GM12878 (cell line): Measurements from ENCODE around the gene OR2F2. TPM values are rescaled to one million over a fixed set of nuclear protein-coding genes. Genes with fewer than 3 reads are reported as not detected.

Source experiments
- ATAC-seq: fragments of 200-7000 bp; cut with Tn5 transposase; 3 replicates; pipeline ENCODE4 v1.9.1; 2020; ENCODE audit warnings: mild to moderate bottlenecking, moderate library complexity
- BruUV-seq: library from RNA; stranded (reverse); fragments of 400-500 nt; replicated peaks from 2 replicates; lab custom pipeline; 2021; lab: Mats Ljungman, UMichigan
- CTCF ChIA-PET: fragments of 300-600 bp; sonication (Branson Sonifier 250); formaldehyde crosslinking; extraction: SDS; loops from one replicate; lab custom pipeline; 2021; ENCODE audit warnings: inconsistent platforms; lab: Yijun Ruan, JAX
- POLR2A ChIA-PET: fragments of 350-600 bp; formaldehyde crosslinking; extraction: SDS; loops from one replicate; lab custom pipeline; 2021; ENCODE audit warnings: inconsistent platforms; lab: Charles Lee
- RAD21 ChIA-PET: fragments of 300-600 bp; sonication (Branson Sonifier 250); formaldehyde crosslinking; loops from one replicate; lab custom pipeline; 2023; ENCODE audit warnings: antibody characterized with exemption; ENCODE audit not compliant: unreplicated experiment; lab: Charles Lee
- SMC1A ChIA-PET: fragments of 300-600 bp; sonication (Branson Sonifier 250); formaldehyde crosslinking; loops from one replicate; lab custom pipeline; 2023; ENCODE audit not compliant: unreplicated experiment, uncharacterized antibody; lab: Charles Lee
- DNase-seq: peaks from one replicate; pipeline ENCODE4 v3.0.0-alpha.2; 2011; ENCODE audit warnings: low read depth, low spot score
- FAIRE-seq: peaks from 3 replicates; lab custom pipeline; 2011; peaks lifted over from hg19 to GRCh38; lab: Jason Lieb, UNC
- H2AFZ ChIP-seq: 2 replicates; pipeline ENCODE4 v1.6.0; 2011; ENCODE audit warnings: low read depth, low read length, control low read depth; ENCODE audit not compliant: control insufficient read depth
- H3K27ac ChIP-seq: 2 replicates; pipeline ENCODE4 v1.5.1; 2011; ENCODE audit warnings: control low read depth; ENCODE audit not compliant: control insufficient read depth, insufficient read depth
- H3K27me3 ChIP-seq, 2 experiments: replicated peaks in 1 of 2; 2 replicates each; pipeline versions ENCODE4 v1.6.0 to v1.6.1; 2011; ENCODE audit warnings: low read length in 1 of 2; ENCODE audit not compliant: control insufficient read depth in 2 of 2, insufficient read depth in 2 of 2
- H3K36me3 ChIP-seq, 2 experiments: 2 replicates each; pipeline ENCODE4 v1.5.1; 2011; ENCODE audit warnings: low read length in 1 of 2; ENCODE audit not compliant: control insufficient read depth in 2 of 2, insufficient read depth in 2 of 2
- H3K4me1 ChIP-seq: 2 replicates; pipeline ENCODE4 v1.6.1; 2011; ENCODE audit warnings: mild to moderate bottlenecking, low read length, moderate library complexity, mixed read lengths; ENCODE audit not compliant: control insufficient read depth, insufficient read depth
- H3K4me2 ChIP-seq: 2 replicates; pipeline ENCODE4 v1.6.0; 2011; ENCODE audit warnings: control low read depth; ENCODE audit not compliant: control insufficient read depth, insufficient read depth
- H3K4me3 ChIP-seq: fragments of 200-600 bp; sonication (generic); 2 replicates; pipeline ENCODE4 v1.5.1; 2016
- H3K79me2 ChIP-seq: 2 replicates; pipeline ENCODE4 v1.6.0; 2011; ENCODE audit warnings: low read length; ENCODE audit not compliant: control insufficient read depth, insufficient read depth
- H3K9ac ChIP-seq: 2 replicates; pipeline ENCODE4 v1.8.0; 2011; ENCODE audit warnings: low read length, control low read depth, mixed read lengths; ENCODE audit not compliant: control insufficient read depth, insufficient read depth
- H3K9me3 ChIP-seq: replicated peaks from 3 replicates; pipeline ENCODE4 v1.5.1; 2011; ENCODE audit warnings: mild to moderate bottlenecking, low read length; ENCODE audit not compliant: control insufficient read depth, insufficient read depth
- H4K20me1 ChIP-seq: 2 replicates; pipeline ENCODE4 v1.6.0; 2011; ENCODE audit not compliant: control insufficient read depth, insufficient read depth
- BCL11A ChIP-seq: IDR thresholded peaks from 2 replicates; pipeline ENCODE4 v1.6.1; 2011; ENCODE audit warnings: low read depth, low read length
- CREM ChIP-seq: IDR thresholded peaks from 2 replicates; pipeline ENCODE4 v1.6.1; 2014; ENCODE audit warnings: antibody characterized with exemption, low read depth
- KDM1A ChIP-seq: fragments of 200-600 bp; sonication (generic); IDR thresholded peaks from 2 replicates; pipeline ENCODE4 v1.6.1; 2016; ENCODE audit warnings: borderline replicate concordance
- MAX ChIP-seq: IDR thresholded peaks from 2 replicates; pipeline ENCODE4 v1.6.1; 2012; ENCODE audit warnings: low read depth, low read length, improper control_type of control experiment
- NR2C1 ChIP-seq: fragments of 450-650 bp; IDR thresholded peaks from 2 replicates; pipeline ENCODE4 v1.6.1; 2017; ENCODE audit warnings: antibody characterized with exemption, mild to moderate bottlenecking, moderate library complexity
- POLR2AphosphoS5 ChIP-seq: IDR thresholded peaks from 2 replicates; pipeline ENCODE4 v1.6.1; 2011; ENCODE audit warnings: mild to moderate bottlenecking, low read length, inconsistent platforms
- RAD21 ChIP-seq: IDR thresholded peaks from 2 replicates; pipeline ENCODE4 v1.6.1; 2011; ENCODE audit warnings: mild to moderate bottlenecking, low read depth, low read length, moderate library complexity; ENCODE audit not compliant: insufficient read depth
- RFX5 ChIP-seq: IDR thresholded peaks from 2 replicates; pipeline ENCODE4 v1.6.1; 2011; ENCODE audit warnings: low read depth, low read length, improper control_type of control experiment
- STAT3 ChIP-seq: IDR thresholded peaks from 2 replicates; pipeline ENCODE4 v1.6.1; 2011; ENCODE audit warnings: low read depth, low read length, improper control_type of control experiment
- ZNF207 ChIP-seq: fragments of 450-650 bp; IDR thresholded peaks from 2 replicates; pipeline ENCODE4 v1.6.1; 2014; ENCODE audit warnings: antibody characterized with exemption, mild to moderate bottlenecking, borderline replicate concordance
- WGBS: methylation state at CpG from one replicate; pipeline ENCODE4 v1.1.6; 2016; ENCODE audit warnings: low lambda C conversion rate; ENCODE audit not compliant: insufficient replicate concordance, insufficient coverage; ENCODE audit errors: missing lambda C conversion rate; 5-methylcytosine and 5-hydroxymethylcytosine counted together
- in situ Hi-C: fragments of 300-500 bp; cut with MboI; formaldehyde crosslinking; loops from 9 replicates; pipeline ENCODE4 v1.14.3; 2018; ENCODE audit warnings: mixed read lengths
- intact Hi-C: fragments of 100-400 bp; cut with micrococcal nuclease; formaldehyde crosslinking; loops from one replicate; pipeline ENCODE4 v1.14.2; 2022; ENCODE audit not compliant: unreplicated experiment
- polyA plus RNA-seq, 11 experiments: library from polyadenylated mRNA; depleted of rRNA in 4 of 11; unstranded in 6 of 11; stranded (reverse) in 5 of 11; fragments of >200 nt; fragmentation: Nextera tagmentation in 4 of 11; fragmentation: Illumina TruSeq in 1 of 11; extraction: Ambion mirVana in 4 of 11; extraction: Trizol in 1 of 11; gene quantifications; 1 replicate in 1 of 11; 2 replicates in 10 of 11; pipeline versions ENCODE4 v1.2.1 to v1.2.3, GENCODE V29; 2011 to 2016; ENCODE audit warnings: inconsistent platforms in 2 of 11, missing spikeins in 2 of 11, low read depth in 1 of 11
- total RNA-seq, 4 experiments: library from RNA; depleted of rRNA in 3 of 4; stranded (reverse); fragments of >200 nt in 3 of 4; fragmentation: Illumina TruSeq in 1 of 4; extraction: Trizol in 1 of 4; gene quantifications; 2 replicates each; pipeline versions ENCODE4 v1.2.1 to v1.2.3, GENCODE V29; 2013 to 2021
- TF ChIP-seq, protein P1 (sequence below): fragments of 150-350 bp; IDR thresholded peaks from 2 replicates; pipeline ENCODE4 v1.6.1; 2016; ENCODE audit warnings: low read depth, low read length
- TF ChIP-seq, protein P2 (sequence below): fragments of 450-650 bp; IDR thresholded peaks from 2 replicates; pipeline ENCODE4 v1.6.1; 2018; ENCODE audit warnings: borderline replicate concordance, mild to moderate bottlenecking; ENCODE audit not compliant: partially characterized antibody
- TF ChIP-seq, protein P3 (sequence below): fragments of 450-650 bp; formaldehyde crosslinking; IDR thresholded peaks from 2 replicates; pipeline ENCODE4 v1.4.0; 2022; ENCODE audit warnings: mild to moderate bottlenecking, moderate library complexity

Gene OR2F2
- total and polyA plus RNA-seq, 10 of the 15 experiments (the other 5 are each of a cell fraction or from before 2014, with no cell fraction given) = not detected

DNA sequence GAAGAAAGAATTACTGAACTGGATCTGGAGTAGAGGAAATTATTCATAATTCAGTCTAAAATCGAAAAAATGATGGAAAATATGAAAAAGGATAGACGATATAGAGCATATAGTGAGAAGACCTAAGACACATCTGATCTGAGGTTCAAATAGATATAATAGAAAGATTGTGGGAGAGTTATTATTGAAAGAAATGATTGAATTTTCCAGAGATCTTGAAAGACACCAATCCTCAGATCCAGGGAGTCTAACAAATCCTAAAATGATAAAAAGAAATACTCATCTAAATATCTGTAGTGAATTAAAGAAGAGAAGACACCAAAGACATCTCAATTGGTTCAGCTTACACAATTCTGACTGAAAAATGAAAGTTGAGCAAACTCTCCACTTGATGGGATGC is 46.0 kb upstream of the OR2F2 start:
- H3K79me2 ChIP-seq = no peaks in the 10 kb centered on the region
- H4K20me1 ChIP-seq = no peaks in the 10 kb centered on the region
- ChIA-PET SMC1A (interaction anchor here (1.0 to 1.1 kb wide), 2 partner anchors 9 to 12 kb away, joined by 3 read pairs; no protein-coding TSS in a partner anchor), CTCF (interaction anchor here (7.0 kb wide), 1 partner anchor 12 kb away, joined by 65 read pairs; the partner anchor contains the start of gene TCAF1), RAD21 (no interaction called here), POLR2A (interaction anchor here (1.8 kb wide), 1 partner anchor 12 kb away, joined by 4 read pairs; no protein-coding TSS in a partner anchor)
- no TSS peak for BruUV-seq
- H3K27me3 ChIP-seq = no peaks in the 10 kb centered on the region
- H3K9ac ChIP-seq = no peak overlapping the region
- H3K4me3 ChIP-seq = no peak overlapping the region
- H2AFZ ChIP-seq = no peak overlapping the region
- 64% methylated on average over 2 of the region's 2 CpGs for WGBS
- TF ChIP-seq KDM1A = no peak
- no peak for TF ChIP-seq MAX
- no peak for TF ChIP-seq CREM
- TF ChIP-seq, protein P1, sequence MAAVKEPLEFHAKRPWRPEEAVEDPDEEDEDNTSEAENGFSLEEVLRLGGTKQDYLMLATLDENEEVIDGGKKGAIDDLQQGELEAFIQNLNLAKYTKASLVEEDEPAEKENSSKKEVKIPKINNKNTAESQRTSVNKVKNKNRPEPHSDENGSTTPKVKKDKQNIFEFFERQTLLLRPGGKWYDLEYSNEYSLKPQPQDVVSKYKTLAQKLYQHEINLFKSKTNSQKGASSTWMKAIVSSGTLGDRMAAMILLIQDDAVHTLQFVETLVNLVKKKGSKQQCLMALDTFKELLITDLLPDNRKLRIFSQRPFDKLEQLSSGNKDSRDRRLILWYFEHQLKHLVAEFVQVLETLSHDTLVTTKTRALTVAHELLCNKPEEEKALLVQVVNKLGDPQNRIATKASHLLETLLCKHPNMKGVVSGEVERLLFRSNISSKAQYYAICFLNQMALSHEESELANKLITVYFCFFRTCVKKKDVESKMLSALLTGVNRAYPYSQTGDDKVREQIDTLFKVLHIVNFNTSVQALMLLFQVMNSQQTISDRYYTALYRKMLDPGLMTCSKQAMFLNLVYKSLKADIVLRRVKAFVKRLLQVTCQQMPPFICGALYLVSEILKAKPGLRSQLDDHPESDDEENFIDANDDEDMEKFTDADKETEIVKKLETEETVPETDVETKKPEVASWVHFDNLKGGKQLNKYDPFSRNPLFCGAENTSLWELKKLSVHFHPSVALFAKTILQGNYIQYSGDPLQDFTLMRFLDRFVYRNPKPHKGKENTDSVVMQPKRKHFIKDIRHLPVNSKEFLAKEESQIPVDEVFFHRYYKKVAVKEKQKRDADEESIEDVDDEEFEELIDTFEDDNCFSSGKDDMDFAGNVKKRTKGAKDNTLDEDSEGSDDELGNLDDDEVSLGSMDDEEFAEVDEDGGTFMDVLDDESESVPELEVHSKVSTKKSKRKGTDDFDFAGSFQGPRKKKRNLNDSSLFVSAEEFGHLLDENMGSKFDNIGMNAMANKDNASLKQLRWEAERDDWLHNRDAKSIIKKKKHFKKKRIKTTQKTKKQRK = no peak
- TF ChIP-seq, protein P2, sequence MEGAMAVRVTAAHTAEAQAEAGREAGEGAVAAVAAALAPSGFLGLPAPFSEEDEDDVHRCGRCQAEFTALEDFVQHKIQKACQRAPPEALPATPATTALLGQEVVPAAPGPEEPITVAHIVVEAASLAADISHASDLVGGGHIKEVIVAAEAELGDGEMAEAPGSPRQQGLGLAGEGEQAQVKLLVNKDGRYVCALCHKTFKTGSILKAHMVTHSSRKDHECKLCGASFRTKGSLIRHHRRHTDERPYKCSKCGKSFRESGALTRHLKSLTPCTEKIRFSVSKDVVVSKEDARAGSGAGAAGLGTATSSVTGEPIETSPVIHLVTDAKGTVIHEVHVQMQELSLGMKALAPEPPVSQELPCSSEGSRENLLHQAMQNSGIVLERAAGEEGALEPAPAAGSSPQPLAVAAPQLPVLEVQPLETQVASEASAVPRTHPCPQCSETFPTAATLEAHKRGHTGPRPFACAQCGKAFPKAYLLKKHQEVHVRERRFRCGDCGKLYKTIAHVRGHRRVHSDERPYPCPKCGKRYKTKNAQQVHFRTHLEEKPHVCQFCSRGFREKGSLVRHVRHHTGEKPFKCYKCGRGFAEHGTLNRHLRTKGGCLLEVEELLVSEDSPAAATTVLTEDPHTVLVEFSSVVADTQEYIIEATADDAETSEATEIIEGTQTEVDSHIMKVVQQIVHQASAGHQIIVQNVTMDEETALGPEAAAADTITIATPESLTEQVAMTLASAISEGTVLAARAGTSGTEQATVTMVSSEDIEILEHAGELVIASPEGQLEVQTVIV = no peak
- TF ChIP-seq RAD21 = no peak
- no peak for TF ChIP-seq BCL11A
- TF ChIP-seq RFX5 = no peak
- TF ChIP-seq POLR2AphosphoS5 = no peak
- TF ChIP-seq, protein P3, sequence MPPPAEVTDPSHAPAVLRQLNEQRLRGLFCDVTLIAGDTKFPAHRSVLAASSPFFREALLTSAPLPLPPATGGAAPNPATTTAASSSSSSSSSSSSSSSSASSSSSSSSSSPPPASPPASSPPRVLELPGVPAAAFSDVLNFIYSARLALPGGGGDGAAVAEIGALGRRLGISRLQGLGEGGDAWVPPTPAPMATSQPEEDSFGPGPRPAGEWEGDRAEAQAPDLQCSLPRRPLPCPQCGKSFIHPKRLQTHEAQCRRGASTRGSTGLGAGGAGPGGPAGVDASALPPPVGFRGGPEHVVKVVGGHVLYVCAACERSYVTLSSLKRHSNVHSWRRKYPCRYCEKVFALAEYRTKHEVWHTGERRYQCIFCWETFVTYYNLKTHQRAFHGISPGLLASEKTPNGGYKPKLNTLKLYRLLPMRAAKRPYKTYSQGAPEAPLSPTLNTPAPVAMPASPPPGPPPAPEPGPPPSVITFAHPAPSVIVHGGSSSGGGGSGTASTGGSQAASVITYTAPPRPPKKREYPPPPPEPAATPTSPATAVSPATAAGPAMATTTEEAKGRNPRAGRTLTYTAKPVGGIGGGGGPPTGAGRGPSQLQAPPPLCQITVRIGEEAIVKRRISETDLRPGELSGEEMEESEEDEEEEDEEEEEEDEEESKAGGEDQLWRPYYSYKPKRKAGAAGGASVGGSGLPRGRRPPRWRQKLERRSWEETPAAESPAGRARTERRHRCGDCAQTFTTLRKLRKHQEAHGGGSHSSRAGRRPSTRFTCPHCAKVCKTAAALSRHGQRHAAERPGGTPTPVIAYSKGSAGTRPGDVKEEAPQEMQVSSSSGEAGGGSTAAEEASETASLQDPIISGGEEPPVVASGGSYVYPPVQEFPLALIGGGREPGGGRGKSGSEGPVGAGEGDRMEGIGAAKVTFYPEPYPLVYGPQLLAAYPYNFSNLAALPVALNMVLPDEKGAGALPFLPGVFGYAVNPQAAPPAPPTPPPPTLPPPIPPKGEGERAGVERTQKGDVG = no peak
- no peak for TF ChIP-seq STAT3
- TF ChIP-seq ZNF207 = no peak
- no peak for TF ChIP-seq NR2C1
- intact Hi-C loops (no loop called here), in situ Hi-C loops (no loop called here)
- H3K27ac ChIP-seq = no peak overlapping the region
- no peak overlapping the region for H3K4me2 ChIP-seq
- peaks cover 6% of the 10 kb centered on the region; the same call in 1 of the 2 replicates for H3K4me1 ChIP-seq
- no peaks in the 10 kb centered on the region; the same call in 2 of the 3 replicates for H3K9me3 ChIP-seq
- H3K36me3 ChIP-seq = no peaks in the 10 kb centered on the region
- ATAC-seq = no peak
- no peak for FAIRE-seq
- no peak for DNase-seq
